ENCODE data around the gene SH2B3.

Gene SH2B3

DNA sequence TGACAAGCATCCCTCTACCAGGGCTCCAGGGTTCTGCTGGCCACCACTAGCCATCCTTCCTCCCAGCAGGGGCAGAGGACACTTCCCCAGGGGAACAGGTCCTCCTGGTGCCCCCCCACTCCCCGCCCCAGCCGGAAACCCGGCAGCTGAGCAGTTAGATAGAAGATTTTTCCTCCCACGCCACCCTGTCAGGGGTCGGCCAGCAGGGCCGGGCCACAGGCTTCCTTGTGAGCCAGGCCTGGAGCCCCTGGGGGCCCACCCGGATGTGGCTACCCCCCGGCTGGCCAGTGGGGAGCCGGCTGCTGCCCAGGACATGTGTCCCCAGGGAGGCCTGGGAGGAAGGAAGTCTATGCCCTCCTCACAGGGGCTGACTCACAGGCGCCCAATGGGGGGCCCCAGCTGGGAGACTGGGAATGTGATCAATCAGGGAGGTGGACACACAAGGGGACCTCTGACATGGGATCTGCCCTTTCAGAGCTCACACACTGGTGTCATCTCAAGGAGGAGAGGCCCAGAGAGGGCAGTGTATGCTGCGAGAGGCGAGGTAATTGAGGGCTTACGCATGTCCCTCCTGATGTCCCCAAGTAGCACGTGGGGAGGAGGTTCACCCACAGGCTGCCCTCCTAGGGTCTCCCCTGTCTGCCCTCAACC is 4.2 kb downstream of the SH2B3 start:
- no peak for DNase-seq

DNA sequence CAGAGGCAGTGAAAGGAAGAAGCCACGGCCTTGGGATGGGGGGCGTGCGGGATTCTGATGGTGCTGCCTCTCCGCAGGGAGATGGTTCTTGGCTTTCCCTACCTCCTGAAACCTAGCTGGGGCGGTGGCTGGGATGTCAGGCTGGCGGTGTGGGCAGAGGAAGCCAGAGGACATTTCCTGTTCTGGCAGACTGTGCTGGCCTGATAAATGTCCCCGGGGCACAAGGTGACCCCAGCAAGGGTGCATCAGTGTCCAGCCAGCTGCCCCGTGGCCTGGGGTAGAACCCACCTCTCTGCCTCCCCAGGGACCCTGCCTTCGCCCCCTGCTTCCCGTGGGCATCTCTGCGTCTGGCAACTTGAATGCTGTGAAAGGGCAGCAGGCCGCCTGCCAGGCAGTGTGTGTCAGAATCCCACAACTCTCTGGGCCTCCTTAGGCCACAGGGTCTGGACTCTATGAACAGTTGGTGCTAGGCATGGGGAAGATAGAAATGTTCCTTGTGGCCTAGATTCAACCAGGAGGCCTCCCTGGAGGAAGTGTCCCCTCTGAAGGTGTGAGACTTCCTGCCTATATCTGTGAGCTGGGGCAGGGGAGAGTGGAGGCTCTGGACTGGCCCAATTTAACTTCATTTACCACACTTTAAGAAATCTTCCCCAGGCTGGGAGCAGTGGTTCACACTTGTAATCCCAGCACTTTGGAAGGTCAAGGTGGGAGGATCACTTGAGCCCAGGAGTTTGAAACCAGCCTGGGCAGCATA is 4.9 kb downstream of the SH2B3 start:
- DNase-seq = no peak

DNA sequence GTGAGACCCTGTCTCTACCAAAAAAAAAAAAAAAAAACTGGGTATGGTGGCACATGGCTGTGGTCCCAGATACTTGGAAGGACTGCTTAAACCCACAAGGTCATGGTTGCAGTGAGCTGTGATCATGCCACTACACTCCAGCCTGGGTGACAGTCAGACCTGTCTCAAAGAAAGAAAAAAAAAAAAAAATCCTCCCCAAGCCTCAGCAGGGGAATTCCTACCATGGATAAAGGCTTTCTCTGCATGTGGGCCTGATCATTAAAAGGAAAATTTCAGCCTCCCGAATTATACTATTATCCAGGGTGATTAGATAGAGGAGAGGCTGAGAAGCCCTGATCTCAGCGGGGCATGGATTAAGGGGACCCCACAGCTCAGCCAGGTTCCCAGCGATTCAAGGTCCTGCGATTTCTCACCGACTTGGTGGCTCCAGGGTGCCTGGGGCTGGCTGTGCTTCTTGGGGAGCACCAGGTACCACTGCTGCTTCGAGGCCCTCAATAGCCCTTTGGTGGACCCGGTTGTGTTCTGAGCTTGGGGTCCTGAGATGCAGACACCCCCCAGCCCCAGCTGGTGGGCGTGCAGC is 5.6 kb downstream of the SH2B3 start:
- DNase-seq = no peak

DNA sequence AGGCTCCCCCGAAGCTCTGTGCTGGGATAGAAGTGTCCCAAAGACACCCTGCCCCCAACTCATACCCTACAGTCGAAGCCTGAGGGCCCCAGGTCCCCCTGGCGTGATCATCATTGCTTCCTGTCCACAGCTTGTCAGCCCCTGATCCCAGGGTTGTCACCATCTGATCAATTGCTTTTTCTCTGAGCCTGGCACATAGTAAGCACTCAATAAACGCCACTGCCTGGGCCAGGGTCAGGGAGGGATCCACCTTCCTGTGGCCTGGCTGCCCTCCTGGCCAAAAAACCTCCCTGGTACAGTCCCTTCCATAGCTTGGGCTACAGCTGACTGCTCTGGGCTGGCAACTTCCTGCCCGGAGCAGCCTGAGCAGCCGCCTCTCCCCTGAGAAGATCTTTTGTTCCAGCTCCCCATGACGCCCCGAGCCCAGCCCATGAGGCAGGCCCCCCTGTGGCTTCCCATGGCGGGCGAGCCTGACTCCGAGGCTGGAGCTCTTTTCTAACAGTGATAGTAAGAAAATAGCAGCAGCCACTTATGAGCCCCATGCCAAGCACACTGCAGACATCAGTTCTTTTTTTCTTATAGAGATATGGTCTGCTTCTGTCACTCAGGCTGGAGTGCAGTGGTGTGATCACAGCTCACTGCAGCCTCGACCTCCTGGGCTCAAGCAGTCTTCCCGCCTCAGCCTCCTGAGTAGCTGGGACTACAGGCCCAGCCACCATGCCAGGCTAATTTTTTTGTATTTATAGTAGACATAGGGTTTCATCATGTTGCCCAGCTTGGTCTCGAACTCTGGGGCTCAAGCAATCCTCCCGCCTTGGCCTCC is 6.5 kb downstream of the SH2B3 start:
- no peak for DNase-seq

DNA sequence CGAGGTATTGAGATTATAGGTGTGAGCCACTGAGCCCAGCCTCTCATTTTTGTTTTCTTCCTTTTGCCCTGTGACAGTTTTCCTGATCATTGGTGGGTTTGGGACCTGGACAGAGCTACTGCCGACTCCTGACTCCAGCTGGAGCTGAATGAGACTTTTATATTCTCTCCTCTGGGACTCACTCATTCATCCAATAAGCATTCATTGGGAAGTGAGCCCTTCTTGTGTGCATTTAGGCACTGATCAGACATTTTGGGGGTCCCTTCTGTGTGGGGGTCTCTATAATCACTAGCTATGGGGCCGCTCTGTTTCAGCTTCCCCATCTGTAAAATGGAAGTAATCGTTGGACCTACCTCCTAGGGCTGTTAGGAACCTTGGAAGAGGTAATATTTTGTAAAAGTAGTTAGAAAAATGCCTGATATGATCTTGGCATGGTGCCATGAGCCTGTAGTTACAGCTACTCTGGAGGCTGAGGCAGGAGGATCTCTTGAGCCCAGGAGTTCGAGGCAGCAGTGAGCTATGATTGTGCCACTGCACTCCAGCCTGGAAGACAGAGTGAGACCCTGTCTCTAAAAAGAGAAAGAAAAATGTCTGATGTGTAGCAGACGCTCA is 7.2 kb downstream of the SH2B3 start:
- no peak for DNase-seq

DNA sequence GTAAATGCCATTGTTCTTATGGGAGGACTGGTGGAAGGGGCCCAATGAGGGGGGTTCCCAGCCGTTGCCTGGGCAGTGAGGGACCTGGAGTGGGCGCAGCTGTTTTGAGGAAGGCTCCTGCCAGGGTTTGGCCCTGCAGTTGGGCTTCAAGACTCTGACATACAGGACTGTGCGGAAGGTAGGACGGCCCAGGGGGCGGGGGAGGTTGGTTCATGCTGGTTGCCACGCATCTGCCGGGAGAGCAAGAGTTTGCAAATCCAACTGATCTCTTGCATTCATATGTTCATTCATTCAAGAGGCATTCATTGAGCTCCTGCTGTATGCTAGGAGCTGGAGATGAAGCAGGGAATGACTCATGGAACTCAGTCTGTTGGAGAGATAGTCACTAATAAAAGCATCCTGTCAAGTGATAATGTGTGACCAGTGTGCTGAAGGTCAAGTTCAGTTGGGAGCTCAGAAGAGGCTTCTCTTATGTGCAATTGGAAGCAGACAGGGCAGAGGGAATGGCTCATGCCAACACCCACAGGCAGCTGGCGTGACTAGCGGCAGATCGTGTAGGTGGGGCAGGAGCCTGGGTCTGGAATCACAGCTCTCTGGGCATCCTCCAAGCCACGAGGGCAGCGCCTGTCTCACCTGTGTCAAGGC is 7.8 kb downstream of the SH2B3 start:
- DNase-seq = no peak

DNA sequence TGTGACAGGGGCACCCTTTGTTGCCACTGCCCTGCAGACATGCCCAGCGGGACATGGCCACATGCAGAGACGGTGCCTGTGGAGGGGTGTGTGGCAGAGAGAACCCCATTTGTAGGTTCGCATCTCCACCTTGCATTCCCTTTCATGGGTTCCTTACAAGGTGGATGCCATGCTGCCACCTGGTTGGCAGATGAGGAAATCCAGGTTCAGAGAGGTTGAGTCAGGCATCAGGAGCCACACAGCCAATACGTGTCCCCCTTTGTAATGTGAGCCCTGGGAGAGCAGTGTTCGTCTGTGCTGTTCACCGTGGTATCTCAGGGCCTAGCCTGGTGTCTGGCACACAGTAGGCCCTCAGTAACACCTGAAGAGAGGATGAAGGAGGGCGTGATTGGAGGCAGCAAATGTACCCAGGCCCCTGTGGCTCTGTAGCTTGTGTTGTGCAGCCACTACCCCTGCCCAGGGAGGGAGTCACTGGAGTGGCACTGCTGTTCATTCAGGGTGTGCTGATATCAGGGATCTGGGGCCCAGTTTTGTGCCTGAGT is 9.1 kb downstream of the SH2B3 start:
- no peak for DNase-seq

DNA sequence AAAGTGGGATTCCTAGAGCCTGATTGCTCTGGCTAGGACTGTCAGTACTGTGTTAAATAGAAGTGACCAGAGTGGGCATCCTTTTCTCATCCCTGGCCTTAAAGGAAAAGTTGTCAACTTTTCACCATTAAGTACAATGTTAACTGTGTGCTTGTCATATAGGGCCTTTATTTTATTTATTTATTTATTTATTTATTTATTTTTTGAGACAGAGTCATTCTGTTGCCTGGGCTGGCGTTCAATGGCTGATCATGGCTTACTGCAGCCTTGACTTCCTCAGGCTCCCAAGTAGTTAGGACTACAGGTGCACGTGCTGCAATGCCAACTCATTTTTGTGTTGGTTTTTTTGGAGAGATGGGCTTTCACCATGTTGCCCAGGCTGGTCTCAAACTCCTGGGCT is 11.6 kb downstream of the SH2B3 start:
- no peak for DNase-seq

DNA sequence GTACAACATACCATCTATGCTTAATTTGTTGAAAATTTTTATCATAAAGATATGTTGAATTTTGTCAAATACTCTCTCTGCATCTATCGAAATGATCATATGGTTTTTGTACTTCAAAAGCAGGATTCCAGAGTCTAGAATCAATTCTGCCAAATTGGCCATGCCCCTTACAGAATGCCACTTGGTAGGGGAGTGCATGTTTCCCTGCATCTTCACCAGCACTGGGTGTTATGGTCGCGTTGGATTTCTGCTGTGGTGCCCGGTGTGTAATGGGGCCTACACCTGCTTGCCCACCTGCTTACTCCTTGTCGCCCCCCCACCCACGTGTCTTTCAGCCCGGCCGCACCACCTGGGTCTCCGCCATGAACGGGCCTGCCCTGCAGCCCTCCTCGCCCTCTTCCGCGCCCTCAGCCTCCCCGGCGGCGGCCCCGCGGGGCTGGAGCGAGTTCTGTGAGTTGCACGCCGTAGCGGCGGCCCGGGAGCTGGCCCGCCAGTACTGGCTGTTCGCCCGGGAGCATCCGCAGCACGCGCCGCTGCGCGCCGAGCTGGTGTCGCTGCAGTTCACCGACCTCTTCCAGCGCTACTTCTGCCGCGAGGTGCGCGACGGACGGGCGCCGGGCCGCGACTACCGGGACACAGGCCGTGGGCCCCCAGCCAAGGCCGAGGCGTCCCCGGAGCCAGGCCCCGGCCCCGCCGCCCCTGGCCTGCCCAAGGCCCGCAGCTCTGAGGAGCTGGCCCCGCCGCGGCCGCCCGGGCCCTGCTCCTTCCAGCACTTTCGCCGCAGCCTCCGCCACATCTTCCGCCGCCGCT is 12.3 kb downstream of the SH2B3 start:
- no peak for DNase-seq

DNA sequence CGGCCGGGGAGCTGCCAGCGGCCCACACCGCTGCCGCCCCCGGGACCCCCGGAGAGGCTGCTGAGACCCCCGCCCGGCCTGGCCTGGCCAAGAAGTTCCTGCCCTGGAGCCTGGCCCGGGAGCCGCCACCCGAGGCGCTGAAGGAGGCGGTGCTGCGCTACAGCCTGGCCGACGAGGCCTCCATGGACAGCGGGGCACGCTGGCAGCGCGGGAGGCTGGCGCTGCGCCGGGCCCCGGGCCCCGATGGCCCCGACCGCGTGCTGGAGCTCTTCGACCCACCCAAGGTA is 12.8 kb downstream of the SH2B3 start:
- DNase-seq = no peak

DNA sequence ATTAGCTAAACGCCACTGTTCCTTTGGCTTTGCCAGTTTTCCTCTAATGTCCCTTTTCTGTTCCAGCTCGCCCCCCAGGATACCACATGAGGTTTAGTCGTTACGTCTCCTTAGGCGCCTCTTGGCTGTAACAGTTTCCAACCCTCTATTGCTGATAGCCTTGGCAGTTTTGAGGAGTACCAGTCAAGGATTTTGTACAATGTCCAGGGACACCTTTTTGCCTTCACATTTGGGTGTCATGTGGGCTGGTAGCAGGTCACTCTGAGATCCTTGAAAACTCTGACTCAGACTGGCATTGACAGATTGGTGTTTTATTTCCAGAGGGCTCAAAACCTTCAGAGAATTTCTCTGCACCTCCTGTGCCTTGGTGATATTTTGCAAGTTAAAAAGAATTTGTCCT is 14.1 kb downstream of the SH2B3 start:
- DNase-seq = no peak

DNA sequence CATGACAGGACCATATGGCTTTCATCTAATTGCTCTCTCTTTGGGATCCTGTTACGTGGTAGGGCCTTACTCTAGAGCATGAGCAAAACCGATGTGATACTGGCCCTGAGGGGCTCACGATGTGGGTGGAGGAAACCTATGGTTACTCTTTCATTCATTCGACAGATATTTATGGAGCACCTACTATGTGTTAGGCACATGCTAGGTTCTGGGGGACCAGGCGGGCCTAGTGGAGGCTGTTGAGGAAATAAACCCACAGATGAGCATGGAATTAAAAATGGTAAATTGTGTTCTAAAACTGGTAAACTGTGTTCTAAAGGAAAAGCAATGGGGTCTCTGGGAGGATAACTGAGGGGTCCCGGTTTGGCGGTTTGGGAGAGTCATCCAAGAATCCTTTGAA is 14.8 kb downstream of the SH2B3 start:
- no peak for DNase-seq

DNA sequence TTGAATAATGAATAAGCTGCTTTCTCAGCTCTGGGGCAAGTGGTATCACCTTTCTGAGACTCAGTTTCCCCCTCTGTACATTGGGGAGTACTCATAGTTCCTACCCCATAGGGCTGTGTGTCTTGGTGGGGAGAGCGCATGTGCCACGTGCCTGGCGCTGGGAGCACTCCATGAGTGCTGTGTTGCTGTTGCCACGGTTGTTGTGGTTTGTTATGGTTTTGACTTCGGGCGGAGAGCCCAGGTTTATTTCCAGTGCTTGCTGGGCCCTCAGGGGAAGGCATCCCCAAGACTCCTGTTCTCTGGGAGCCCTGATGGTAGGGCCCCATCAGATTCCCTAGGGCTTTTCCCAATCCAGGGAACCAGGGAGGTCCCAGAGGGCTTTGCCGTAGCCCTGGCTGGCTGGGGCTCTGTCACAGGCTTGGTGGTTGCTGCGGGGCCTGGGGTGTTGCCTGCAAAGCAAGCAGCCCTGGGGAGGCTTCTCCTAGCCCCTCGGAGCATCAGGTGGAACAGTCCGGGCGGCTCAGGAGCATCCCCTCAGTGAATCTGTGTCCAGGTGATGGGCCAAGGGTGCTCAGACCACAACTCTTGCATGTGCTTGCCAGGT is 18.6 kb downstream of the SH2B3 start:
- no peak for DNase-seq

DNA sequence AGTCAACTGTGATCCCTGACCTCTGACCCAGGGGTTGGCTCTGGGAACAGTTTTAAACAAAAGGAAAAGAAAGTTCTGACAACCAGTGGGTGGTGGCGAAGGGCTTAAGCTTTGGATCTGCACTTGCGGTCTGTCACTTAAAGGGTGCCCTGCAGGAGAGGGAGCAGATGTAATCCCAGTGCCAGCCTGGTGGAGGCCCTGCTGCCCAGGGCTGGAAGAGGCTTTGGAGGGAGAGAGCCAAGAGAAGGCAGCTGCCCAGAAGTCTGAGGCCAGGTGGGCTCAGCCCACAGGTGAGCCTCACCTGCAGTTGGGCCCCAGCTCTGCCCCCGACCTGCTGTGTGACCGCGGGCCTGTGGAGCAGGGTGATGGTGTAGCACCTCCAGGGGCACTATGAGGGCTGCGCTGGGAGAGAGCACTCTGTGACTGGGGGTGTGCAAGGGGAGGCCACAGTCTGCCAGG is 19.1 kb downstream of the SH2B3 start:
- no peak for DNase-seq

DNA sequence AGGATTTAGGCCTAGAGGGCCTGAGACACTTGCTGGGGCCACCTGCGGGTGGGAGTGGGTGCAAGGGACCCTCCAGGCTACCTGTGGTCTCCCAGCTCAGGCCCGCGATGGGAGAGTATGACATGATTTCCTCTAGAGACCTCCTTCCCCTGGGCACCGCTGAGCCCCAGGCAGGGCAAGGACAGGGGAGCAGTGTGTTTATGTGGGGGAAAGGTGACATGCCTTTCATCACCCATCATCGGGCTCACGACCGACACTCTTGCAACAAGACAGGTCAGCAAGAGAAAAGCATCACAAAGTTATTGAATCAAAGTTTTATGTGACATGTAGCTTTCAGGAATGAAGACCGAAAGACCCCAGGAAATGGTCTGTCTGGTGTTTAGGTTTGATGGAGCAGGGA is 19.9 kb downstream of the SH2B3 start:
- no peak for DNase-seq

DNA sequence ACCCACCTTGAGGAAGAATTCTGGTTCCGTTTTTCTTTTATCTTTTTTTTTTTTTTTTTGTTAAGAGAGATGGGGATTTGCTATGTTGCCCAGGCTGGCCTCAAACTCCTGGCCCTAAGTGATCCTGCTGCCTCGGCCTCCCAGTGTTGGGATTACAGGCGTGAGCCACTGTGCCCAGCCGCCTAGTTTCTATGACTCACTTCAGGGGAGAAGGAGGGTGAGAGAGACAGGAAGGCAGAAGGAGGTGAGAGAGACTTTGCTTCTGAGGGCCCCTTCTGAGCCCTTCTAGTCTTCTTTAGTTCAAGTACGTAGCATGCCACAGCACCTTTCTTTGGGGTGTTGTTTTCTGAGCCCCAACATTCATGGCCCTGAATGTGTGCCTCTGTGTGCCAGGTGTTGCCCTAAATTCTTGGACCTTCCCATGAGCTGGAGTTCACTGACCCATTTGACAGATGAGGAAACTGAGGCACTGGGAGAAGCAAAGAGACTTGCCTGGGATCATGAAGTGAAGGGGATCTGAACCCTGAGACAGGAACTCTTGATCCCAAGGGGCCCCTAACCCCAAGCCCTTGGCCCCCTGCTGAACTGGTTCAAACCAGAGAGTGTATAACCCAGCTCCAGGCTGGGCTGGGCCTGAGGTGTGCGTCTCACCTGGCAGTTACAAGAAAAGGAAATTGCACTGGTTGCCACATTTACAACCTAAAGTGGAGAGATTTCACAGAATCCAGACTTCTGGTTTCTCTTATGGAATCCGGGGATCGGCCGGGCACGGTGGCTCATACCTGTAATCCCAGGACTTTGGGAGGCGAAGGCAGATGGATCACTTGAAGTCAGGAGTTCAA is 20.8 kb downstream of the SH2B3 start:
- DNase-seq = no peak

DNA sequence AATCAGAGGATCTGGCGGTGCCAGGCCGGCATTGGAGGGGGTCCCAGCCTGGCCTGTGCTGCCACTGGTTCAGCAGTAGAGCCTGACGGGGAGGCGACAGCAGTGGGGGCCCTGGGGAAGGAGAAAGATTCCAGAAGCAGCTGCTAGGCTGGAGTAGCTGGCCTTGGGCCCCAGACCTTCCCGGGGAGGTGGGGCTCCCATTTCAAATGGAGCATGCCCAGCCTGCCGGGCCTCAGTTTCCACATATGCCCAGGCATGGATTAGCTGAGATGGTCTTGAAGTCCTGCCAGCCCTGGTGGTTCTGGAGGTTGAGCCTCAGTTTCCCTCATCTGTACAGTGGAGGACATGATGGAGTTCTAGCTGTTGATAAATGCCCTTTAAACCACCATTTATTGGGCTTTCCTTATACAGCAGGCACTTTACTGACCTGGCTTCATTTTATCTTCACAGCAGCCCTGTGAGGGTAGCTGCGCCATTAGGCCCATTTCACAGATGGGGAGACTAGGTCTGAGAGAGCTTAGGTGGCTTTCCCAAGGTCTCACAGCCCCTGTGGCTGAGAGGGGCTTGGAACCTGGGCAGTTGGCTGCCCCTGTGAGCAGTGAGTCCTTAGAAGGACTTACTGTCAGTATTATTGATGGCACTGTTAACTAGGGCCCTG is 21.8 kb downstream of the SH2B3 start:
- DNase-seq = no peak

DNA sequence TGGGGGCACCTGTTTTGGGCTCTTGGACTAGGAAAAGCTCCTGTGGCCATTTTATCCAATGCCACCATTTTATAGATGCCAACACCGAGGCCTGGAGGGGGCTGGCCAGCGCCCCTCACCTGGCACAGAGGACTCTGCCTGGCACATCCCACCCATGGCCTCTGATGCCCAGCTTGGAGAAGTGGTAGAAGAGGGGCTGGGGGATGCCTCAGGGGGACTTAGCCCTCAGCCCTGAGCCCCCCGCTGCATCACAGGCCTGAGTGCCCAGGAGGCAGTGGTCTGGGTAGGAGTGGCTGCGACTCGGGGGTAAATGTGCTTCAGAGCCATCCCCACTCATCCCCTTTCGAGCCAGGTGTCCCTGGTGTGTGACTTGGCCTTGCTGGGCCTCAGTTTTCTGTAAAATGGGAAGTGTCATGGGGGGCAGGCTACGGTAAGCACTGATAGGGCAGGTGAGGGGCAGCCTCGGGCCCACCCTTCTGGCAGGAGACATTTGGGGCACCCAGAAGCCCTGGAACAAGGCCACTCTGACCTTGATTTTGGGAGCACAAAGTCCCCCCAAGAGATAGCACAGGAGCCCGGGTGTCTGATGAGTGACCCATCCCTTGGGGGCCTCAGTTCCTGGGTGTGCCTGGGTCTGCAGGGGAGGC is 22.5 kb downstream of the SH2B3 start:
- DNase-seq = no peak

DNA sequence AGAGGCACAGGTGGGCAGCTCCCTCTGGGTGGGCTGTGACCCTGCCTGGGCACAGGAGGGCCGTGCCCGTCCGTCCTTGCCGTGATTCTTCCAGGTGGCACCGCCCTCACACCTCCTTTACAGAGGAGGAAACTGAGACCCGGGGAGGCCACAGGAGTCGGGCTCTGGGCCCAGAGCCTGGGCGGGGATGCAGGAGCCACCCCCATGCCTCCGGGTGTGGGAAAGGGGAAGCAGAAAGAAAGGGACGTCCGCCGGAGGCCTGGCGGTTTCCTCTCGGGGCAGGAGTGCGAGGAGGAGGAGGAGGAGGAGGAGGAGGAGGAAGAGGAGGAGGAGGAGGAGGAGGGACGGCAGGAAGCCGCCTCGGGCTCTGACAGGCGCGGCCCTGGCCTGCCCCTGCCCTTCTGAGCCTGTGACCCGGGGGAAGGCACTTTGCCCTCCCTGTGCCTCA is 23.0 kb downstream of the SH2B3 start:
- DNase-seq = no peak

Data from SHP77 treated with DMSO at 0.1 percent for 48 hours (cell line).